Uterus (tissue), 4 donors: ENCODE data around the gene TBXAS1. TPM values are rescaled to one million over a fixed set of nuclear protein-coding genes. Genes with fewer than 3 reads are reported as not detected.
A peak's percentile ranks its signal among the peaks of the same experiment; 100 is the strongest.

Experiments used
- DNase-seq, 2 donors: peaks; one replicate each; pipeline ENCODE4 v3.0.0-alpha.2; 2019 to 2020
- H3K27ac ChIP-seq, 2 donors: fragments of 200-600 bp; sonication (generic); 1 replicate in 1 of 2; 2 replicates in 1 of 2; pipeline ENCODE4 v1.5.1; 2016 to 2018
- H3K27me3 ChIP-seq, 2 donors: fragments of 200-600 bp; sonication (generic); one replicate each; pipeline ENCODE4 v1.5.1; 2018 to 2019; ENCODE audit warnings: control low read depth in 1 of 2
- H3K36me3 ChIP-seq, 2 donors: fragments of 200-600 bp; sonication (generic); one replicate each; pipeline ENCODE4 v1.5.1; 2019; ENCODE audit warnings: control low read depth in 1 of 2
- H3K4me1 ChIP-seq, 2 donors: fragments of 200-600 bp; sonication (generic); one replicate each; pipeline ENCODE4 v1.5.1; 2018 to 2019; ENCODE audit warnings: control low read depth in 1 of 2
- H3K4me3 ChIP-seq, 2 donors: fragments of 200-600 bp; sonication (generic); 1 replicate in 1 of 2; 2 replicates in 1 of 2; pipeline ENCODE4 v1.5.1; 2018 to 2019; ENCODE audit warnings: mild to moderate bottlenecking in 1 of 2
- H3K9me3 ChIP-seq, 2 donors: fragments of 200-600 bp; sonication (generic); one replicate each; pipeline ENCODE4 v1.5.1; 2019; ENCODE audit warnings: control low read depth in 1 of 2
- CTCF ChIP-seq, 4 experiments: fragments of 200-600 bp in 2 of 4; fragments of 450-650 bp in 2 of 4; sonication (generic) in 2 of 4; IDR thresholded peaks; one replicate each; pipeline ENCODE4 v1.5.1; 2016 to 2019; ENCODE audit warnings: antibody characterized with exemption in 4 of 4, mild to moderate bottlenecking in 2 of 4, moderate library complexity in 1 of 4
- POLR2A ChIP-seq, 2 donors: fragments of 450-650 bp; IDR thresholded peaks; one replicate each; pipeline ENCODE4 v1.6.1; 2016; ENCODE audit warnings: antibody characterized with exemption in 2 of 2, mild to moderate bottlenecking in 1 of 2, moderate library complexity in 1 of 2
- intact Hi-C: fragments of 100-400 bp; cut with DNase I; formaldehyde crosslinking; loops from one replicate; pipeline ENCODE4 v1.15.1; 2023; ENCODE audit warnings: low total_unique reads
- total RNA-seq, 4 donors: library from RNA; depleted of rRNA in 3 of 4; stranded (reverse); fragments of >200 nt in 3 of 4; gene quantifications; one replicate each; pipeline versions ENCODE4 v1.1.0 to v1.2.4, GENCODE V29; 2014 to 2023
- donor health status: DM: yes; HTN: yes; CAD: no.

TBXAS1 gene
- total RNA-seq, 4 donors from 2014 or later, result 6.6 to 14.3 (median 11.9) TPM

- no peaks in the 10 kb centered on the region for H3K27me3 ChIP-seq
- H3K27ac ChIP-seq, result peak overlapping the region in 1 of 2 donors; percentile 61
- H3K9me3 ChIP-seq, result no peaks in the 10 kb centered on the region
- intact Hi-C loops, result no loop called here
- peaks cover 0 to 13% of the 10 kb centered on the region in 2 donors for H3K4me1 ChIP-seq
- no peak overlapping the region for H3K4me3 ChIP-seq
- no peaks in the 10 kb centered on the region for H3K36me3 ChIP-seq
- no peak for TF ChIP-seq POLR2A (IDR thresholded peaks at IDR 0.05)
- no peak for TF ChIP-seq CTCF (IDR thresholded peaks at IDR 0.05)
- no peak for DNase-seq
These were observed 164.5 kb downstream of the TBXAS1 start for GRCh38 chr7:139993592-139993991.

DNA sequence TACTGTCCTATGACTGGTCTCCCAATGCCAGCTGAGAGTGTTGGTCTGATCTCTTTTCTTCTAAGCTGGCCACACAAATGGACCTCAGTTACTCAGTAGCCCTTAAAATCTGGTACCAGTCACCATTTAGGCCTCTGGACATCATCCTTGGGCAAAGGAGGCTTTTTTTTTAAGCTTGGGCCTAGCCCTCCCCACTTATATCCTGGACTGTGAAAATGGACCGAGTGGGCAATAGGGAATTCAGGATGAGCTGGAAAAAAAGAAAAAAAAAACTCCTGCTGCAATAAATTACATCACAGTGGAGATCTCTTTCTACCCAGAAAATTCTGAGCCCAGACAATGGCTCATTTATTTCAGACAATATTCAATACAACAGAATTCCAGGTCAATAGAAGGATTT, 165.3 kb downstream of the TBXAS1 start:
- intact Hi-C loops, result no loop called here

DNA sequence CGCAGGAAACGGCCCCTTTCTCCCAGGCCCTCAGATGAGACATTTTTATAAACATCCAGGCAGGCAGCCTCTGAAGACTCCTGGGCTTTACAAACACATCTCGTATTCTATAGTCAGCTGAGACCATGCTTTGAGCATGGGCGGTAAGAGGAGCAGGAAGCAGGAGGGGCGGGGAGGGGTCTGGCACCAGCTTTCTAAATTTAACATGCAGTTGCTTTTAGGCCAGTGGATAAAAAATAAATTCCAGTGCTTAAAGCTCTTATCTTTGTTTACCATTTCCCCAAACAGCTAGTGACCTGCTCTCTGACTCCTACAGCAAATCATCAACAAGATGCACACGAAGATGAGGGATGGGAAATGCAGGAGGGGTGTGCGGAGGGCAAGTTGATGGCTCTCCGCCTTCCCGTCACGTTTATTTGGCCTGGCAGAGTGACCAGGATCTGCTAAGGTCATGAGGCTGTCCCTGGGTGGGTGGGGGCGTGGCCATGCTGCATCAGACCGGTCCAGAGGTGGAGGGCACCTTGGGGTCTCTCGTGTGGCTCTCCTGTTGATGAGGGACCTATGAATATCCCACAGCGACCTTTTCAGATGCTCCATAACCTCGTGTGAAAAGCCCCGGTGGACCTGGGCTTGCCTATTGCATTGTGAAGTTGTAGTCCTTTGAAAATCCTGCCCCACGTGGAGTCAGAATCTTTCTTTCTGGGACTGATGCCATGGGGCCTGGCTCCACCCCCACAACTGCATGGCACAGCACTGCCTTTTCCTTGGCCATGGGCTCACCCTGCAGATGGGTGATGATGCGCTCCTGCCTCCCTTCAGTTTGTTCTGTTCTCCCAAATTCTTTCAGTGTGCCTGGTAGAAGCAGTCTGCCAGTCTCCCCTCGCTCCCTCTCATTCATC, 166.2 kb downstream of the TBXAS1 start:
- no peak for TF ChIP-seq CTCF (IDR thresholded peaks at IDR 0.05)
- TF ChIP-seq POLR2A (IDR thresholded peaks at IDR 0.05), result no peak
- Histone ChIP-seq H3K27ac (peak overlapping the region in 1 of 2 donors; percentile 61), H3K4me1 (peaks cover 0 to 13% of the 10 kb centered on the region in 2 donors), H3K4me3 (no peak overlapping the region), H3K9me3 (no peaks in the 10 kb centered on the region), H3K36me3 (no peaks in the 10 kb centered on the region), H3K27me3 (no peaks in the 10 kb centered on the region)
- peak; percentile 30 to 38 for DNase-seq
- intact Hi-C loops, result no loop called here

More for the DNA sequence above, 165.3 kb downstream of the TBXAS1 start:
- Histone ChIP-seq H3K27me3 (no peaks in the 10 kb centered on the region), H3K9me3 (no peaks in the 10 kb centered on the region), H3K4me3 (no peak overlapping the region), H3K36me3 (no peaks in the 10 kb centered on the region), H3K4me1 (peaks cover 0 to 13% of the 10 kb centered on the region in 2 donors), H3K27ac (peak overlapping the region in 1 of 2 donors; percentile 61)
- no peak for TF ChIP-seq POLR2A (IDR thresholded peaks at IDR 0.05)
- no peak for TF ChIP-seq CTCF (IDR thresholded peaks at IDR 0.05)
- no peak for DNase-seq

DNA sequence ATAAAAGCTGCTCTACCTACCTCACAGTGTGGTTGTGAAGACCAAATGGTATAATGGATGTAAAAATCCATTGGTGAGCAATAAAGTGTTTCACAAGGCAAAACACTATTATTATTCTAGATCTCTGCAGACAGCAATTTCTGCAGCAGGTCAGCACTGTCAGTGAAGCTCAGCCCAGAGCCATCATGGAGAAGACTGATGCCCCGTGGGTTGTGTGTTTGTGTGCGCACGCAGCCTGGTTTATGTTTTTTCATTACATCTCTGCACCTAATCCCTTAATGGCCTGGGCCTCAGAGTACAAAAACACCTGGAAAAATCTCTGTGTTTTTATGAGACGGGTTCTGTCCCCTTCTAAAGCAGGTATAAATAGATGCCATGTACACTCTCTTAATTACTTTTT, 169.5 kb downstream of the TBXAS1 start:
- Histone ChIP-seq H3K9me3 (no peaks in the 10 kb centered on the region), H3K4me1 (peaks cover 0 to 9% of the 10 kb centered on the region in 2 donors), H3K27me3 (no peaks in the 10 kb centered on the region), H3K36me3 (no peaks in the 10 kb centered on the region), H3K27ac (no peak overlapping the region), H3K4me3 (no peak overlapping the region)
- no peak for DNase-seq
- TF ChIP-seq POLR2A (IDR thresholded peaks at IDR 0.05) (no peak), CTCF (IDR thresholded peaks at IDR 0.05) (no peak)
- intact Hi-C loops, result no loop called here

DNA sequence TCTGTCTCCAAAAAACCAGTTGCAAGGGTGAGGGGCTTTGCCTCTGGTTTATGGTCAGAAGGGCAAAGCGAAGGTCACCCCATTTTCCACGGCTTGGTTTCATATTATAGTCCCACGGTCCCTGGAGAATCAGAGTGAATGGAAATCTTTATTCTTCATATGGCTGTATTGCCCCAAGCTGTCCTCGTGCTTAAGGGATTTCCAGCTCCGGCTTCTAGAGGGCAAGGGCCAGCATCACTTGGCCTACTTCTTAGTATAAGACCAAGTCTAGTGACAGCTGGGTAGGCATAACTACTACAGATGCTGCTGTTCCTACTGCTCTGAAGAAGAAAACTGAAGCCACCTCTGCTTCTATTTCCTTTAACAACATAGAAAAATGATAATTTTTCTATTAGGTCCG, 170.5 kb downstream of the TBXAS1 start:
- H3K36me3 ChIP-seq, result no peaks in the 10 kb centered on the region
- no peak overlapping the region for H3K4me3 ChIP-seq
- TF ChIP-seq POLR2A (IDR thresholded peaks at IDR 0.05) (no peak), CTCF (IDR thresholded peaks at IDR 0.05) (no peak)
- peaks cover 0 to 9% of the 10 kb centered on the region in 2 donors for H3K4me1 ChIP-seq
- no peaks in the 10 kb centered on the region for H3K9me3 ChIP-seq
- intact Hi-C loops, result no loop called here
- no peak for DNase-seq
- H3K27me3 ChIP-seq, result no peaks in the 10 kb centered on the region
- H3K27ac ChIP-seq, result no peak overlapping the region
